NCI-H1417 treated with DMSO at 0.1 percent for 48 hours (cell line): ENCODE data around the gene BCAP31.
"Not testable (repeated sequence)": the region's sequence is repeated elsewhere in the genome, so short reads cannot be mapped to it uniquely, and the experiment has no call there.

Experiments used
- DNase-seq: peaks from one replicate; lab custom pipeline; 2025; lab: John Stamatoyannopoulos, UW

Gene BCAP31

DNA sequence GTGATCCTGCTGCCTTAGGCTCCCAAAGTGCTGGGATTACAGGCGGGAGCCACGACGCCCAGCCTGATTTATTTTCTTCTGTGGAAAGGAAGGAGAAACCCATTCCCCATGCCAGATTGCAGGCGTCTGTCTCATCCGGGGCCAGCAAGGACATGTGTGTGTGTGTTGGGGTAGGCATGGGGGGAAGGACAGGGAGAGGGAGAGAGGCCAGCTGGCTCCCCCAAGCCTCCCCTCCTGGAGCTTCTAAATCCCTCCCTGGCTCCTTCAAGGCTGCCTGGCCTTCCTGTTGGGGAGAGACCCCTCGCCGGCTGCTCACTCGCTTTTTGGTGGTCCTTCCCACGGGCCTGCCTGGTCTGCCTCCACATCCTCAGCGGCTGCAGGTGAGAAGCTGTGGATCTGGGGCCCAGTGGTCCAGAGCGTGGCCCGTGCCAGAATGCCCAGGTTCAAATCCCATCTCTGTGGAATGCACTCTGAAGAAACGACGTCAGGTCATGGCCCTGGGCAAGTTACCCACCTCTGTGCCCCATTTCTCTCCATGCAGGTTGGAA is 38.5 kb upstream of the BCAP31 start:
- no peak for DNase-seq

DNA sequence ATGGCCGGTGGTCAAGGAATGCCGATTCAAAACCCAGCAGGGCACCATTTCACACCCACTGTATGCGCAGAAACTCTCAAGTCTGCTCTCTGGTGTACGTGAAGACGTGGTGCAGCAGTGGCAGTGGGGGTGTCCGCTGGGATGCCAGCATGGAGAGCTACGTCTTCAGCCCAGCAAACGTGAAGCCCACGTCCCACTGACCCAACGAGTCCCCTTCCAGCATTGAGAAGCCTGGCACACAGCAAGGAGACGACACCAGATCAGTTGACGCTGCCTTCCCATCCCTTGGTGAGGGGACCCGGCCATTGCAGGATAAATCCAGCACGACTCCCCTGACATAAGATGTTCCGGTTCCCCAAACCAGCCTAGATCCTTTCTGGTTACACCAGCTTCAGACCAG is 37.7 kb upstream of the BCAP31 start:
- no peak for DNase-seq

DNA sequence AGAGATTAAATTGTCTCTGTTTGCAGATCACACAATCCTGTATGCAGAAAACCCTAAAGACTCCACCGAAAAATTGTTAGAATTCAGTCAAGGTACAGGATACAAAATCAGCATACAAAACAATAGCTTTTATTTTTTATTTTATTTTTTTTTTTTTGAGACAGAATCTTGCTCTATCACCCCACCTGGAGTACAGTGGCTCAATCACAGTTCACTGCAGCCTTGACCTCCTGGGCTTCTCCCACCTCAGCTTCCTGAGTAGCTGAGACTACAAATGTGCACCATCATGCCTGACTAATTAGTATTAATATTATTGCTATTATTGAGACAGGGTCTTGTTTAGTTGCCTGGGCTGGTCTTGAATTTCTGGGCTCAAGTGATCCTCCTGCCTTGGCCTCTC is 30.9 kb upstream of the BCAP31 start:
- no peak for DNase-seq

DNA sequence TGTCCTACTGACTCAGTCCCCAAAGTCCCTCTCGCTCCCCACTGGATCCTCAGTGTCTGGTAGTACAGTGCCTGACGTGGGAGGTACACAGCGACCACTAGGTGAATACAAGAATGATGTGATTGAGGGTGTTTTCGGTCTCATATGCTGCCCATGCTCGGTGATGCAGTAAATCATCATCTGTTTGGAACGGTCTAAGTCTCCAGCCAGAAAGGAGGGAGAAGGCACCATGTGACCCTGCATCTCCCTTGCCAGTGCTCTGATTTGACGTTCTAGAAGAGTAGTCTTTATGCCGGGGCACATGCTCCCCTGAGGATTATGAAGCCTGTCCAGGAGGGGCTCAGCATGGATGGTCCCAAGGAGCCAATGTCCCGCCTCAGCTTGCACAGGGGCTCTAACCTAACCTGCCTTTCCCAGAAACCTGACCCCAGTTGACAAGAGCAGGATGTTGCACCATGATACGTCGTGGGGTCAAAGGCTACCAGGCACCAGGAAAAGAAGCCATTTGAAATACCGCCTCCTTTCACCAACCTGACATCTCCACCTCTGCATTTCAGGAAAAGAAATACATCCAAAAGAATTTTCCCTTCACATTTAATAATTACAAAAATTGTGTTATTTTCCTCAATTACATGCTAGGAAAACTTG is 26.1 kb upstream of the BCAP31 start:
- no peak for DNase-seq

DNA sequence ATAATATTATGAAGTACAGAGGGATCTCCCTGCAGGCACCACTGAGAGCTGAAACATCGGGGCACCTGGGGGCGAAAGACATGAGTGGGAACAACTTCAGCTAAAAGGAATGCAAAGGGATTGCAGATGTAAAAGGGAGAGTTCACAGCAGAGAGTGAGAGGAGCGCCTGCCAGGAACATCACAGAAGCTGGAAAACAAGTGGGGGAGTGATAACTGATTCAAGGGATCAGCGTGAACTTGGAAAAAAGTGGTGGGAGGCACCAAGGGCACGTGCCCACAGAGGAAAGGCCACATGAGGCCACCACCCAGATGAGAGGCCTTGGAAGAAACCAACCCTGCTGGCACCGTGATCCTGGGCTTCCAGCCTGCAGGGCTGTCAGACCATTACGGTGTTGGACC is 24.8 kb upstream of the BCAP31 start:
- not testable (repeated sequence) for DNase-seq

DNA sequence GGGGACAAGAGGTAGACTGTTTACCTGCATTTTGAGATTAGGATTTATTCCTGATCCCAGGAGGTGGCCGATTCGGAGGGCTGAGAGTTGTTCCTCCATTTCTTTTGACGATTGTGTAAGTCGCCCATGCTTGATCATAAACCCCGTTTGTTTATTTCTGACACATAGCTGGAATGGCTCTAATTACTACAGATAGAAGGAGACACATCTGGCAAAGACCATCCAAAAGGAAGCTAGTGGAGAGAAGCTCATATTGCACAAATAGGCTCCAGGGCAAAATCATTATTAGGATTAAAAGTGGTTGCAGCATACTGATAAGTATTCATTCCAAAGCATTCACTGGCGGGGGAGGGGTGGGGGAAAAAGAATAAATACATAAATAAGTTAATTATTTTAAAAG is 22.8 kb upstream of the BCAP31 start:
- DNase-seq = not testable (repeated sequence)

DNA sequence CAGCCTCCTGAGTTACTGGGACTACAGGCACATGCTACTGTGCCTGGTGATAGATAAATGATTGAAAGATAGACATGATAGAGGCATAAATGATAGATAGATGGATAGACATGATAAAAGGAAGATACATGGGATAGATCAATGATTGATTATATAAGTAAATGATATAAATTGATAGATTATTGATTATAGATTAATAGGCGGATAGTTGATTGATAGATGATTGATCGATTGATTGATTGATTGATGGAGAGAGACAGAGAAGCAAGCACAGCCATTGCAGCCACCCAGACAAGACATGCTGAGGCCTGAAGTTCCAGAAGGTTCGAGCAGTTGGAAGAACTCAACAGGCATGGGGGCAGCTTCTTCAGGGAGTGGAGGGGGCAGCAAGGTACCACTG is 22.2 kb upstream of the BCAP31 start:
- DNase-seq = no peak

DNA sequence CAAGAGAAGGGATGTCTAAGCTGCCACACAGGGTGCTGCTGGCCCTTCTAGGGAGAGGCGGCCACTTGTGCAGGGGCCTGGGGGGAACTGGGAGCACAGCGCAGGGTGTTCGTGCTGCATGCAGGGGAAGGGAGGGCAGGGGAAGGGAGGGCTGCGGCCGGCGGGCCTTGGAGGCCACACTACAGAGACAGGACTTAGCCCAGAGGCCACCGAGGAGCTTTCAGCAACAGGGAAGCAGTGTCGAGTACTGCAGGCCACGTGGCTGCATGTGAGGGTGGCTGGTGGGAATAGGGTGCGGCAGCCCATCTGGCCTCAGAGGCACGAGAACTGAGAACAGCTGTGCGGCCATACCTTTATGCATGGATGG is 20.9 kb upstream of the BCAP31 start:
- DNase-seq = not testable (repeated sequence)

DNA sequence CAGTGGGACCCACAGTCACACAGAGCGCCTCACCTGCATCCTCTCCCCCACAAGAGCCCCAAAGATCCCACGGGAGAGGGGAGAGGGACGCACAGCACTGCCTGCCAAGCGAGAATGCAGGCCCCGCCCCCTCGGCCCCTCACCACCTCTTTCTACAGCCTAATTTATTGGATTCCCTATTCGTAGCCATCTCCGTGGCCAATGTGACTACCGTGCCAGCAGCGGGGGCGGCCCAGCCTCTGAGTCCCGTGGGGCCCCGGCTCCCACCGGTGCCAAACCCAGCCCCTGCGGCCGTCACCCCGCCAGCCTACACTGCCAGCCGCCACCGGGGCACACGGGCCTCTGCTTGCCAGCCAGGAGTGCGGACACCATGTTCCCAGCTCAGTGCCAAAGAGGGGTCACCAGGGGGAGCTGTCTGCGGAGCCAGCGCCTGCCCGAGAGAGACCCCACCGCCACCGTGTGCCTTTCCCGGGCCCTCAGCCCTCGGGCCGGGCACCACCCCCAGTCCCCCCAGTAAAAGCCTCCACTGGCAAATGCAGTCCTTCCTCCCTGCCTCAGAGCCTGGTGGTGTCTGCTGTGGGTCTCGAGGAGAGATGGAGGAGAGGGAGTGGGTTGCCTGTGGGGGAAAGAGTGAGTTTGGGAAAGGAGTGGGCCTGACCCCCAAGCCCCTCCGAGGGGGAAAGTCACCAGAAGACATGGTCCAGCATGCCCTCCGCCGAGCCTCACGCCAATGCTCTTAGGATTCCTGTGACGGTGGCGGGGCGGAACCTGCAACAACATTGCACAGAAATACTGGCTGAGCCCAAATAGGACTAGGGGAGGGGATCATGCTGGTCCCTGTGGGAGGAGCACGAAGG is 20.3 kb upstream of the BCAP31 start:
- no peak for DNase-seq

DNA sequence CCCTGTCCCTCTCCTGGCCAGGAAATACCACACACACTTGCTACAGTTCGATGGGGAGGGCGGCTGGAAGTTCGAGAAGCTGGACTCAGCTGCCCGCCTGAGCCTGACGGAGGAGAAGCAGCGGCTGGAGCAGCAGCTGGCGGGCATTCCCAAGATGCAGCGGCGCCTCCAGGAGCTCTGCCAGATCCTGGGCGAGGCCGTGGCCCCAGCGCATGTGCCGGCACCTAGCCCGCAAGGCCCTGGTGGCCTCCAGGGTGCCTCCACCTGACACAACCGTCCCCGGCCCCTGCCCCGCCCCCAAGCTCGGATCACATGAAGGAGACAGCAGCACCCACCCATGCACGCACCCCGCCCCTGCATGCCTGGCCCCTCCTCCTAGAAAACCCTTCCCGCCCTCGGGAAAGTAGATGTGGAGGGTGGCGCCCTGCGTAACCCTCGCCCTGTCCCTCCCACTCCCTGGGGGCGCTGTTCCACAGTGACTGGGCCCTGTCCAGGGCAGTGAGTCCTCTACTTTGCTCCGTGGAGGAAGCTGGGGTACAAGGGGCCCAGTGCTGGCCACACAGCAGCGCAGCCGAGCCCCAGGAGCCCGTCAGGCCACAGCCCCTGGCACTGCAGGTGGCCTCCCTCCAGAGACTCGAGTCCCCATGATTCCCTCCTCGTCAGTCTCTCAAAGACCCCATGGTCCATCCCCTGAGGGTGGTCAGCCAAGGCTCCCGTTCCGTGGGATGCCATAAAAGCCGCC is 19.5 kb upstream of the BCAP31 start:
- not testable (repeated sequence) for DNase-seq

DNA sequence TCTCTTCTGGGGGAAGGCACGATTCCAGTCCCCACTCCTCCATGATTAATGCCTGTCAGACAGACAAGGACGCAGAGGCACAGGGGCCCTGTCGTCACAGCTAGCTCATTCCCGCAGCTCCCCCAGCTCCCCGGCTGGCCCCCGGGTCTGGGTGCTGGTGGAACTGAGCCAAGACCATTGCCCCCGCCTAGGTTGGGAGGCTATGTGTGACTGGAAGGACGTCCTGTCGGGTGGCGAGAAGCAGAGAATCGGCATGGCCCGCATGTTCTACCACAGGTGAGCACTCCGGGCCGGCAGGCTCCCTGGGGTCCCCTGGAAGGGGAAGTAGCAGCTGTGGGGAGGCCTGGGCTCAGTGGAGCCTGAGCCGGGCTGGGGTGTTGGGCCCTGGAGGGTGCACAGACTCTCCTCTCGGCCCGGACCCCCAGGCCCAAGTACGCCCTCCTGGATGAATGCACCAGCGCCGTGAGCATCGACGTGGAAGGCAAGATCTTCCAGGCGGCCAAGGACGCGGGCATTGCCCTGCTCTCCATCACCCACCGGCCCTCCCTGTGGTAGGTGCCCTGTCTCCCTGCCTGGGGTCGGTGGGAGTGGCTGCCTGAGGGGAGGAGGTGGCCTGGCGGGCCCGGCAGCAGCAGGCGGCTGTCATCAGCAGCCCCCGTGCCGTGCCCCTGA is 18.7 kb upstream of the BCAP31 start:
- DNase-seq = not testable (repeated sequence)

DNA sequence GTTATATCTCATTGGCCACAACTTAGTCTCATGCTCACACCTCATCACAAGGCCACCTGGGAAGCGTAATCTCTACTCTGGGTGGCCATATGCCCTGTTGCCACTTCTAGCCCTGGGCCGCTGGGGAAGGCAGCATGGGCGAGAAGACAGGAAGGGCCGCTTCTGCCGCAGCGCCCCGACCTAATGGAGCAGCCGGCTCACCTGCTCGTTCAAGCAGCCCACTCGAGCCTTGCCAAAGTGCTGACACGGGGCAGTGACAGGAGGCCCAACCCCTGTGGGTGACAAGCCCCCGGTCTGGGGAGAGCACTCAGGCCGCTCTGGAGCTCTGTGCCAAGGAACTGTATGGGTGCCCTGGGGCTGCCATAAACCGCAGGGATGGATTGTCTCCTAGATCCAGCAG is 17.9 kb upstream of the BCAP31 start:
- DNase-seq = not testable (repeated sequence)

DNA sequence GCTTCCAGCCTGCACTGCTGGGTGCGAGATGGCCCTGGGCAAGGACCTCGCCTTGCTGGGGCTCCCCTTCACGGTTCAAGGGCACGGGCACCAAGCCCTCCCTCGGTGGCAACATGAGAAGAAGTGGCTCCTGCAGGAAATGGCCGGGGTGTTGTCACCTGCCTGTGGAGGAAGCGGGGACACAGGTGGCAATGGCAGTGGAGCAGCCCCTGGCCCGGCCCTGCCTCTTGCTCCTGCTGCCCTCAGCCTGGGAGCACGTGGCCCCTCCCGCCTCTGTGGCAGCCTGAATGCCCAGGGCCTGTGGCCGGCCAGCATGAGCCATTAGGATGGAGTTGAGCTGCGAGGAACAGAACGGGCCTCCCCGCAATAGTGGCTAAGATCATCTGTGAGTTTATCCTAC is 17.3 kb upstream of the BCAP31 start:
- no peak for DNase-seq

DNA sequence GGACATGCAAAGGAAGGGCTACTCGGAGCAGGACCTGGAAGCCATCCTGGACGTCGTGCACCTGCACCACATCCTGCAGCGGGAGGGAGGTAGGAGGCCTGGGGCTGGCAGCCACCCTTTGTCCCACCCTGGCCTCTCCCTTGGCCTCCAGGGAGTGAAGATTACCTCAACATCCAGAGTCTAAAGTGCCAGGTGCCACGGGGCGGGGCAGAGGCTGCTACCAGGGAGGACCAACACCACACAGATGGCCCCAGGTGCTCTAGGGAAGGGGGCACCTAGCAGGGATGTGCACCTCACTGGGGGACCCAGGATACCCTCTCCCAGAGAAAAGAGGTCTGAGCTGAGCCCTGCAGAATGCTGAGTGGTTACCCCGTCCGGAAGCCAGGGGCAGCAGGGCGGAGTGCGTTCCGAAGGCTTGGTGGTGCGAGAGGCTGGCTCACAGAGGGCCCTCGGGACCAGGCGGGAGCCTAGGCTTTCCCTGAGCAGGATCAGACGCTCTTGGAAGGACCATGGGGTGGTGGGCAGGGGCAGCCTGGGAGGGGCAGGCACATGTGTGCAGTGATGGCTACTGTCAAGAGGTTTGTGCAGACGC is 16.5 kb upstream of the BCAP31 start:
- no peak for DNase-seq

DNA sequence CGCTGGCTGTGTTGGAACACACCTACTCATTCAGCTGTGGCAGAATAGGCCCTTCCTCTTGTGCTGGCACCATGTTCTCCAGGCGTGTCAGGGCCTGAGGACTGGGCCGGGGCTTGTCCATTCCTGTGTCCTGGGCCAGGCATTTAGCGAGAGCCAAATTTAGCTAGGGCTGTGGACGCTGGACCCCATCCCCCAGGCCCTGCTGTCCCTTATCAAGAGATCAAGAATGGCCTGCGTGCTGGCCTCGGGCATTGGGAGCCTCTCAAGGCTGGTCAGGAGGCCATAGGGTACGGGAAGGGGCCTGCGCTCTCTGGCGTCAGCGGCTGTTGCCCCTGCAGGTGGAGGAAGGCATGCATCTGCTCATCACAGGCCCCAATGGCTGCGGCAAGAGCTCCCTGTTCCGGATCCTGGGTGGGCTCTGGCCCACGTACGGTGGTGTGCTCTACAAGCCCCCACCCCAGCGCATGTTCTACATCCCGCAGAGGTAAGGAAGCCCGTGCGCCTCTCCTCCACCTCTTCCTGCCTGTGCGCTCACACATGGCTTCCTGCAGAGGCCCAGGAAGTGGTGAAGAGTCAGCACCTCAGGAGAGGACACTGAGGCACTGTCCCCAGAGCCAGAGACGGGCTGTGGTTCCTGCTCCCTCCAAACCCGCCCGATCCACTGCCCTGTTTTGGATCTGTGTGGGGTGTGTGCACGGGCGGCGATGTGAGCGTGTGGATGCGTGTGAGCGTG is 15.7 kb upstream of the BCAP31 start:
- no peak for DNase-seq

DNA sequence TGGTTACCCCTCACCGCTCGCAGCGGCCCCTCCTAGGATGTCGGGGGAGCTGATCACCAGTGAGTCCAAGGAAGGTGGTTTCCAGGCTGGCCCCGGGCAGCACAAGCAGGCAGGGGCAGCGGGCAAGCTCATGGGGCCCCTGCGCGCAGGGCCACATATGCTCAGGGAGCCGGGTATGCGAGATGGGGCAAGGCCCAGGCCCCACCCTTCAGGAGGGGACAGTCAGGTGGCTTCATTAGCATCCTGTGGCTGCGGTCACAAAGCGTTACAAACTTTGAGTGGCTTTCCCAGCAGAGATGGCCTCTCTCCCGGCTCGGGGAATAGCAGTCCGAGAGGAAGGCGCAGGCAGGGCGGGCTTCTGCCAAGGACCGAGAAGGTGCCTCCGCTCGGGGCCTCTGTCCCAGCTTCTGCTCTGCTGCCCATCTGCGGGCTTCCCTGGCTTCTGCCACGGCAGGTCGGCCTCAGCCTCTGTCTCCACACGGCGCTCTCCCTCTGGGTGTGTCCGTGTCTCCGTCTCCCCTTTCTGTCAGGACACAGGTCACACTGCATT is 13.9 kb upstream of the BCAP31 start:
- no peak for DNase-seq

DNA sequence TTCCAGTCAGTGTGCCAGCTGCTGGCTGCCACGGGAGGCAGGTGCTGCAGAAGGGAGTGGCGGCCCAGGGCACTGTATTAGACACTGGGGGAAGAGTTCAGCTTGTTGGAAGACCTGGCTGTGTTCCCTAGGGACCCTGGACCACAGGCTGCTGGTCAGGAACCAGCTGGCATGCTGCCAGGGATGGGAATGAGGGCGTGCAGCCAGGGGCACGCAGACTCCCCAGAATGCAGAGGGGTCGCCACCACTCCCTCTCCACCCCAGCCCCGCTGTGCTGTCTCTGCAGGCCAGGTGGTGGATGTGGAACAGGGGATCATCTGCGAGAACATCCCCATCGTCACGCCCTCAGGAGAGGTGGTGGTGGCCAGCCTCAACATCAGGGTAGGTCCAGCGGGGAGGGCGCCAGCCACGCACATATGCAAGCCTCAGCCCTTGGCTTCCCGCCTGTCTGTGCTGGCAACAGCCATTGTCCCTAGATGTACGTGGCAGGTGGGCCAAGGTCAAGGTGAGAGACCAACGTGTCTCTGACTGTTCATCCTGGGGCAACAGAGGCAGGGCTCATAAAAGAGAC is 12.8 kb upstream of the BCAP31 start:
- DNase-seq = no peak

DNA sequence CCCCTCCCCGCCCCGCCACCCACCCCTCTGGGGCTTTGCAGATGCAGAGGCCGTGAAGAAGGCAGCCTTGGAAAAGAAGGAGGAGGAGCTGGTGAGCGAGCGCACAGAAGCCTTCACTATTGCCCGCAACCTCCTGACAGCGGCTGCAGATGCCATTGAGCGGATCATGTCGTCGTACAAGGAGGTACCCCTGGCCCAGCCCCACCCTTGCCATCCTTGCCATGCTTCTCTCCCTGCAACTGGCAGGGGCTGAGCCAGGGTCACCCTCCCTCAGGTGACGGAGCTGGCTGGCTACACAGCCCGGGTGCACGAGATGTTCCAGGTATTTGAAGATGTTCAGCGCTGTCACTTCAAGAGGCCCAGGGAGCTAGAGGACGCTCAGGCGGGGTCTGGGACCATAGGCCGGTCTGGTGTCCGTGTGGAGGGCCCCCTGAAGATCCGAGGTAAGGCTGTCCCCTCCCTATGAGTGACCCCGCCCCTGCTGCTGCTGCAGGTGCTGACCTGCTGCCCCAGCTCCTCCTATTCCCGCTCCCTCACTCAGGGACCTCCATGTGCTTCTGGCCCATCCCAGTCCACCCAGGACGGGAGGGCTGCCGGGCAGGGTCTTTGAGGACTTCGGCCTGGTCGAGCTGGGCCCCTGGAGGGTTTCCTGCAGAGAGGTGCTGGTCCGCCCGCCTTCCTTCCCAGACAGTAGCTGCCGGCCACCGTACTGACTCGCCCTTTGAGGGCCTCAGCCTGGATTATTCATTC is 12.1 kb upstream of the BCAP31 start:
- DNase-seq = no peak

DNA sequence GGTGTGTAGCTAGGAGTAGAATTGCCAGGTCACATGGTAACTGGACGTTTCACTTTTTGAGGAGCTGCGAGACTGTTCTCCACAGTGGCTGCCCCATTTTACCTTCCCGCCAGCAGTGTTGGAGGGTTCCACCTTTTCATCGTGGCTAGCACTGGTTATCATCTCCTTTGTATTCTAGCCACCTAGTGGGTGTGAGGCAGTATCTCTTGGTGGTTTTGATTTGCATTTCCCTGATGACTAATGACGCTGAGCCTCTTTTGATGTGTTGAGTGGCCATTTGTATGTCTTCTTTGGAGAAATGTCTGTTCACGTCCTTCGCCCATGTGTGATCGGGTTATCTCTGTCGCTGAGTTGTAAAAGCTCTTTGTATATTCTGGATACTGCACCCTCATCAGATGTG is 11.1 kb upstream of the BCAP31 start:
- no peak for DNase-seq

DNA sequence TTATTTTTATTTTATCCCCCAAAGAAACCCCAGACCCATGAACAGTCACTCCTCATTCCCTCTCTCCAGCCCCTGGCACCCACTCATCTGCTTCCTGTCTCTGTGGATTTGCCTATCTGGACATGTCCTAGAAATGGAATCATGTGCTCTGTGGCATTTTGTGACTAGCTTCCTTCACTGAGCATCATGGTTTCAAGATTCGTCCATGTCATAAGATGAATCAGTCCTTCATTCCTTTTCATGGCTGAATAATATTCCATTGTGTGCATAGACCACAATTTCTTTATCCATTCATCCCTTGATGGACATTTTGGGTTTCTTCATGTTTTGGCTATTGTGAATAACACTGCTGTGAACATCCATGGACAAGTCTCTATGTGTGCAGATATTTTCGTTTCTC is 10.7 kb upstream of the BCAP31 start:
- DNase-seq = no peak
